NB4 (cell line): ENCODE measurements around the gene KIAA1671.
"Not testable (repeated sequence)": the region's sequence is repeated elsewhere in the genome, so short reads cannot be mapped to it uniquely, and the experiment has no call there.

ENCODE experiments used
- DNase-seq: peaks from one replicate; pipeline ENCODE4 v3.0.0; 2010; ENCODE audit warnings: low read depth
- H3K4me3 ChIP-seq: one replicate; pipeline ENCODE4 v1.5.1; 2011; ENCODE audit warnings: mild to moderate bottlenecking, low read depth, low read length, moderate library complexity
- MAX ChIP-seq: IDR thresholded peaks from 2 replicates; pipeline ENCODE4 v1.6.1; 2011; ENCODE audit warnings: low read depth, low read length
- MYC ChIP-seq: IDR thresholded peaks from 2 replicates; pipeline ENCODE4 v1.6.1; 2011; ENCODE audit warnings: low read depth, low read length
- POLR2A ChIP-seq: IDR thresholded peaks from 2 replicates; pipeline ENCODE4 v1.6.1; 2011; ENCODE audit warnings: mild to moderate bottlenecking; ENCODE audit not compliant: insufficient read length; ENCODE audit errors: extremely low read depth
- TF ChIP-seq, protein P1 (sequence below): IDR thresholded peaks from one replicate; pipeline ENCODE4 v1.5.1; 2012; ENCODE audit warnings: low read depth, low read length

Gene KIAA1671

GRCh38 chr22:25228822-25229221 is 276.3 kb downstream of the KIAA1671 start:
- DNase-seq = no peak
- H3K4me3 ChIP-seq = no peak overlapping the region
- TF ChIP-seq MYC = no peak
- no peak for TF ChIP-seq MAX
- TF ChIP-seq POLR2A = no peak
- TF ChIP-seq, protein P1, sequence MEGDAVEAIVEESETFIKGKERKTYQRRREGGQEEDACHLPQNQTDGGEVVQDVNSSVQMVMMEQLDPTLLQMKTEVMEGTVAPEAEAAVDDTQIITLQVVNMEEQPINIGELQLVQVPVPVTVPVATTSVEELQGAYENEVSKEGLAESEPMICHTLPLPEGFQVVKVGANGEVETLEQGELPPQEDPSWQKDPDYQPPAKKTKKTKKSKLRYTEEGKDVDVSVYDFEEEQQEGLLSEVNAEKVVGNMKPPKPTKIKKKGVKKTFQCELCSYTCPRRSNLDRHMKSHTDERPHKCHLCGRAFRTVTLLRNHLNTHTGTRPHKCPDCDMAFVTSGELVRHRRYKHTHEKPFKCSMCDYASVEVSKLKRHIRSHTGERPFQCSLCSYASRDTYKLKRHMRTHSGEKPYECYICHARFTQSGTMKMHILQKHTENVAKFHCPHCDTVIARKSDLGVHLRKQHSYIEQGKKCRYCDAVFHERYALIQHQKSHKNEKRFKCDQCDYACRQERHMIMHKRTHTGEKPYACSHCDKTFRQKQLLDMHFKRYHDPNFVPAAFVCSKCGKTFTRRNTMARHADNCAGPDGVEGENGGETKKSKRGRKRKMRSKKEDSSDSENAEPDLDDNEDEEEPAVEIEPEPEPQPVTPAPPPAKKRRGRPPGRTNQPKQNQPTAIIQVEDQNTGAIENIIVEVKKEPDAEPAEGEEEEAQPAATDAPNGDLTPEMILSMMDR = no peak

GRCh38 chr22:25230760-25231159 is 278.2 kb downstream of the KIAA1671 start:
- H3K4me3 ChIP-seq, DNase-seq: not testable (repeated sequence)

GRCh38 chr22:25232301-25232700 is 279.8 kb downstream of the KIAA1671 start:
- no peak for DNase-seq
- no peak overlapping the region for H3K4me3 ChIP-seq
- TF ChIP-seq MYC (no peak), MAX (no peak), POLR2A (no peak)
- TF ChIP-seq, protein P1 = no peak

GRCh38 chr22:25233706-25234105 is 281.2 kb downstream of the KIAA1671 start:
- H3K4me3 ChIP-seq, DNase-seq: not testable (repeated sequence)

GRCh38 chr22:25235547-25236290 is 283.2 kb downstream of the KIAA1671 start:
- TF ChIP-seq, protein P1 = peak; percentile 62
- no peak for TF ChIP-seq MYC
- TF ChIP-seq POLR2A = no peak
- TF ChIP-seq MAX = no peak
- DNase-seq = peak; percentile 77
- H3K4me3 ChIP-seq = no peak overlapping the region

DNA sequence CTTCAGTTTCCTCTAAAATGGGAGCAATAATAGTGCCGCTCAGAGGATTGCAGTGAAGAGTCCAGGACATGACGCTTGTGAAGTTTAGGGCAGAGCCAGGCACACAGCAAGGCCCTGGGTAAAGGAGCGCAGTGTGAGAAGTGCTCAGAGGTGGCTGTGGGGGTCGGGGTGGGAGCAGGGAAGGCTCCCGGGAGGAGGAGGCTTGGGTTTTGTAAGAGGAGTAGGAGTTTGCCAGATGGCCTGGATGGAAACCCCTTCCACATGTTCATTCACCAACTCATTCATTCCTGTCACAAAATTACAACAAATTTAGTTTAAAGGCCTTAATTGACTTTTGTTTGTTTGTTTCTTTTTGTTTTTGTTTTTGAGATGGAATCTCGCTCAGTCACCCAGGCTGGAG is 283.9 kb downstream of the KIAA1671 start:
- H3K4me3 ChIP-seq = no peak overlapping the region
- DNase-seq = no peak
- TF ChIP-seq MAX (no peak), POLR2A (no peak), MYC (no peak)
- TF ChIP-seq, protein P1 = no peak

- no peak for DNase-seq
- TF ChIP-seq MAX (no peak), POLR2A (no peak), MYC (no peak)
- TF ChIP-seq, protein P1 = no peak
- H3K4me3 ChIP-seq = no peak overlapping the region
Measured at GRCh38 chr22:25237503-25237902, 285.0 kb downstream of the KIAA1671 start.

- not testable (repeated sequence) for H3K4me3 ChIP-seq, DNase-seq
Measured at GRCh38 chr22:25238058-25238457, 285.5 kb downstream of the KIAA1671 start.
